Thyroid gland (tissue), 4 donors: ENCODE measurements around the gene PPP1R2B.

Source experiments
- POLR2A ChIP-seq, 2 donors: fragments of 450-650 bp; IDR thresholded peaks; one replicate each; pipeline ENCODE4 v1.6.1; 2017; ENCODE audit warnings: antibody characterized with exemption in 2 of 2, mild to moderate bottlenecking in 2 of 2, moderate library complexity in 1 of 2
- TF ChIP-seq, protein P1 (sequence below), 6 experiments: fragments of 200-600 bp in 3 of 6; fragments of 450-650 bp in 3 of 6; sonication (generic) in 3 of 6; IDR thresholded peaks; one replicate each; pipeline ENCODE4 v1.5.1; 2016 to 2019; ENCODE audit warnings: antibody characterized with exemption in 6 of 6, mild to moderate bottlenecking in 2 of 6, inconsistent platforms in 1 of 6, moderate library complexity in 1 of 6

DNA sequence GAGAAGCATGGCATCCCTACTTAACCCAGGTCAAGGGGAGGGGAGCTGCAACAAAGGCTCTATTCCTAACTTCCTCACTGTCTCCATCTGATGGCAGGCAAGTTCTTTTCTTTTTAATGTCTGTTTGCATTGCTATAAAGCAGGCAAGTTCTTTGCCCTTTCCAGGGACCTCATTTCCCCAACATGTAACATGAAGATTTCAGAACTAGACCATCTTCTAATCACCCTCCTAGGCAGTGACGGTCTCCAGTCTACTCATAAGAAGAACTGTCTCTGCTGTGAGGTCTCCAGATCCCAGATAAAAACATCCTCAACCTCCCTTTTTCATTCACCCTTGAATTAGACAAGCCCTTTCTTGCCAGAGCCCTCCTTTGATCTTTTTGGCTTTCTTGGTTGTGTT is 42.1 kb downstream of the PPP1R2B start:
- TF ChIP-seq, protein P1, sequence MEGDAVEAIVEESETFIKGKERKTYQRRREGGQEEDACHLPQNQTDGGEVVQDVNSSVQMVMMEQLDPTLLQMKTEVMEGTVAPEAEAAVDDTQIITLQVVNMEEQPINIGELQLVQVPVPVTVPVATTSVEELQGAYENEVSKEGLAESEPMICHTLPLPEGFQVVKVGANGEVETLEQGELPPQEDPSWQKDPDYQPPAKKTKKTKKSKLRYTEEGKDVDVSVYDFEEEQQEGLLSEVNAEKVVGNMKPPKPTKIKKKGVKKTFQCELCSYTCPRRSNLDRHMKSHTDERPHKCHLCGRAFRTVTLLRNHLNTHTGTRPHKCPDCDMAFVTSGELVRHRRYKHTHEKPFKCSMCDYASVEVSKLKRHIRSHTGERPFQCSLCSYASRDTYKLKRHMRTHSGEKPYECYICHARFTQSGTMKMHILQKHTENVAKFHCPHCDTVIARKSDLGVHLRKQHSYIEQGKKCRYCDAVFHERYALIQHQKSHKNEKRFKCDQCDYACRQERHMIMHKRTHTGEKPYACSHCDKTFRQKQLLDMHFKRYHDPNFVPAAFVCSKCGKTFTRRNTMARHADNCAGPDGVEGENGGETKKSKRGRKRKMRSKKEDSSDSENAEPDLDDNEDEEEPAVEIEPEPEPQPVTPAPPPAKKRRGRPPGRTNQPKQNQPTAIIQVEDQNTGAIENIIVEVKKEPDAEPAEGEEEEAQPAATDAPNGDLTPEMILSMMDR (IDR thresholded peaks at IDR 0.05), result no peak
- no peak for TF ChIP-seq POLR2A (IDR thresholded peaks at IDR 0.05)
